GM19023 (cell line): ENCODE measurements around the gene GPATCH2L.

Experiments used
- ATAC-seq: cut with Tn5 transposase; IDR thresholded peaks from one replicate; pipeline ENCODE4 v1.9.1; 2021; ENCODE audit warnings: mild to moderate bottlenecking, moderate library complexity; ENCODE audit not compliant: unreplicated experiment

The GPATCH2L gene

DNA sequence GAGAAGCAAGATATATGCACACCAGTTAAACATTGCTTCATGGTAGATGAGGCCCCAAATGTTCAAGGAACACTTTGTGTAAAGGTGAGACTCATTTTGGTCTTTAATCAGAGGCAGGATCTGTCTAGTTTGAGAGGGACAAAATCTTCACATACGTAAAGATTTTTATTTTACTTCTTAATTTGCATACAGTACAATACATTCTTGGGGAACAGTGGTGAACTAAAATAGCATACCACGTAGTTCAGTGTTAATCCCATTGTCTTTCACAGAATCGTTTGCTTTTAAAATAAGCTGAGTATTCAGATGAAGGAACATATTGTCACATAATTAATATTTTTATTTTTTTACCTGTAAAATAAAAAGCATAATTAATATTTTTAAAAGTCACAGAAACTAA lies 43.3 kb downstream of the GPATCH2L start:
- ATAC-seq: no peak

DNA sequence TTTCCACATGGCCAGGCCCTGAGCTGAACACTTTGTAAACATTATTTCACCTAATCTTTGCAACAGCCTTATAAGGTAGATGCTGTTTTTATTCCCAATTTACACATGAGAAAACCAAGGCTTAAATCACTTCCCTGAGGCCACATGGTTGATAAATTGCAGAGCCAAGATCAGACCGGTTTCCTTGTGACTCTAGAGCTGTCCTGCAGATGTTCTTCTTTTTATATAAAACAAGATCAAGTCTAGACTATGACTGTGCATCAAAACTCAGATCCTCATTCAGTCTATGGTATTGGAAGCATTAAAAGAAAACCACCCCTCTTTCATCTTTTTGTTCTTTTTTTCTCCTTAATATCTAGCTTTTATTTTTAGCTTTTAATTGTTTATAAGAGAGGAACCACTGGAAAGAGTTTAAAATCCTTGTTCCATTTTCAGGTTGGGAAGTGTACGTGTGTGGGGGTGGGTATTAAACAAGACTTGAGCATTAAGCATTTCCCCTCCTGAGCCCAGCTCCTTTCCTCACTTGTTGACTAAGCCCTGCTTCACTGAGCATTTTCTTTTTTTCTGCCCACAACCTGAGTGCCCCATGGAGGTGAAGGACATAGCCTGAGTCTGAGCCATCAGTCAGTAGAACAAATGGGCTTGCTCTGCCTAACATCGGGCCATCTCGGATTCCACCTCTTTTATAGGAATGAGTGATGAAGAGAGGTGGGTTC lies 45.4 kb downstream of the GPATCH2L start:
- ATAC-seq: no peak

DNA sequence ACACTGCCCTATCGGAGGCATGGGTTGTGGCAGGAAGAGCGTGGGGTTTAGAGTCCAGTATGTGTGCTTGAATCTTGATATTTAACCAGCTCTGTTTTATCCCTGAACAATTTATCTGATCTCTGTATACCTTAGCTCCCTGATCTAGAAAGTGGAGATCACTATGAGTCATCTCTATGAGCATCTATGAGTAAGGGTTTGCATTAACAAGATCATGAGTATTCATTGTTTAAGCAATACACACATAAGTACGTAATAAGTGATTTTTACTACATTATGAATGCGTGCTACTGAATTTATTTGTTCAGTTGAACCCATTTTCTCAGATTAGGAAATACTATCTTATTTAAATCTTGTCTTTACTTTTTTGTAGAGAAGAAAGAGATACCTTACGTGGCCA lies 49.4 kb downstream of the GPATCH2L start:
- no peak for ATAC-seq

DNA sequence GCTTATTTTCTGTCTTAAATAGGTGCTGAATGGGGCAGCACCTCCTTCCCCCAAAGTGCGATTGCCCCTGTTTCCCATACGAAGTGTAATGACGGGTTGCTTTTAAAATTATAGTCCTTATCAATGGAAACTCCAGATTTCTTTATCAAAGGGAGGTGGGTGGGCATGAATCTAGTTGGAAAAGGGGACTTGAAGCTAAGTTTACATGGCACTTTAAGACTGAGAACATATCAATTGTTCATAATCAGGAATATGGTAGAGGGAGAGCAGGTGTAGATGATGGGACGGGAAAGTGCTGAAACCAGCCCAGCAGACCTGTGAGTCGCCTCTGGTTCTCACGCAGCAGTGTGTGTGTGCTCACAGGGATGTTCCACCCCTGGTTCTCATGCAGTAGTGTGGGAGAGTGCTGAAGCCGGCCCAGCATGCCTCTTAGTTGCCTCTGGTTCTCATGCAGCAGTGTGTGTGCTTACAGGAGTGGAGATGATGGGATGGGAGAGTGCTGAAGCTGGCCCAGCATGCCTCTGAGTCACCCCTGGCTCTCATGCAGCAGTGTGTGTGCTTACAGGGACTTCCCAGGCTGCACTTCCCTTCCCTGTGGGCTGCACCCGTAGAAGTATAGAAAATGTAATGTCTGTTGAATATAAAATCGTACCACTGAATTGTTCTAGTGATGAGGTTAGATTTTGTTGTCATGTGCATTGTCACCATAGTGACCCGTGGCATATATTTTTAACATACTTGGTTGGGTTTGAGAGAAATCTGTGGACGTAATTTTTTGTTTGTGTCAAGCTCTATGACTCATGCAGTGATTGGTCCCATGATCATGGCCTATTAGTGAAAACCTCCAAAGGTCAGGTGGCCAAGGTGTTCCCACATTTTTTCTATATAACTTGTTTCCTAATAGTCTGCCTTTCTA lies 51.6 kb downstream of the GPATCH2L start:
- peak; percentile 80 for ATAC-seq

DNA sequence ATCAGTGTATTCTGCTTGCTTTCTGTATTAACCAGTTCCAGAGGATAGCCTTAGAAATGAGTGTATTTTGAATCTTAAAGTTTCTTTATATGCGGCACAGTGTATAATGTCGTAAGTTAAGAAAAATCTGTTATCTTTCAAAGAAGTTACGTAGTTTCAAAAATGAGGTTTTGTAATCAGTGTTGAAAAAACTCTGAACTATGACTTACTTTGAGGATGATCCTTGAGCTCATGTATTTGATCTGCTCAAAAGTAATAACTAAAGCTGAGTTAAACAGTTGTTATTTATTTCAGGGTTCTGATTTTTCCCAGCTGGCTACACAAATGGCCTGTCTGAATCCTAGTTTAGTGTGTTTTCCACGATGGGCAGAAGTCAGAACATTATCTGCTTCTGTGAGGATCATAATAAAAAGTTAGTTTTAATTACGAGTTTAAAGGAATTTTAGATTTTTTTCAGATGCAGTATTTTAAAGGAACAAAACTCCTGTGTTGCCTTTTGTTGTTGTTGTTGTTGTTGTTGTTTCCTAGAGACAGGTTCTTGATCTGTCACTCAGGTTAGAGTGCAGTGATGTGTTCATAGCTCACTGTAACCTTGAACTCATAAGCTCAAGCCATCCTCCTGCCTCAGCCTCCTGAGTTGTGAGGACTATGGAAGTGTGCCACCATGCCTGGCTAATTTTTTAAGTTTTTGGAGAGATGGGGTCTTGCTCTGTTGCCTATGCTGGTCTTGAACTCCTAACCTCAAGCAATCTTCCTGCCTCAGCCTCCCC lies 52.9 kb downstream of the GPATCH2L start:
- ATAC-seq: no peak

DNA sequence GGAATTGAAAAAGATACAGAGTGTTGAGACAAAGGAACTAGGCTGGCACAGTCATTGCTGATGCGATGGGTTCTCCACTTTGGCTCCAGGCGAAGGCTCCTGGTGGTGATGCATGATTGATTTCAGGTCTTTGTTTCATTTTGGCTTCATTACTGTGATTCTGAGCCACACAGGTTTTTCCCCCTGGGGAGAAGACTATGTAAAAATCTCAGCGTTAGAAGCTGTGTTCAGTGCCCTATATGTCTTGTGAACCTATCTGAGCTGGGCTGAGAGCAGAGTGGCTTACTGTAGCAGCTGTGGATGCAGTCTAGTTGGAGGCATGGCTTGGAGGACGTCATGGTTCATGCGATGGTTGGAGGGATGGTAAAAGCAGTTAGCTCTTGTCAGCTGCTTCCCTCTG lies 54.0 kb downstream of the GPATCH2L start:
- no peak for ATAC-seq

DNA sequence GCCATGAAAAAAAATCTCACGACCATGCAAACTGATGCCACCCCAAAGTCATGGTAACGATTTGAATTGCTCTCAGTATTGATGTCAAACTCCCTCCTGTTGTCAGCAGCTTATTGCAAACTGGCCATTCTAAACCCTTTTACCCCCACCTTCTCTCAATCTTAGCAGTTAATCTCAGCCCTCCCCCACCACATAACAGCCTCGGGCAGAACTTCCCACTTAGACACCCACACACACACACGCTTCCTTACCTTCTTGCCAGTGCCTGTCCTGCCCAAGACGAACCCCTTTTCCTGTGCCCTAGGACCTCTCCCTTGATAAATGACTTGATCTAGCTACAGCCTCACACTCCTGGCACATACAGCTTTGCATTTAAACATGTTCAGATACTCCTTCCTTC lies 56.6 kb downstream of the GPATCH2L start:
- ATAC-seq: no peak

DNA sequence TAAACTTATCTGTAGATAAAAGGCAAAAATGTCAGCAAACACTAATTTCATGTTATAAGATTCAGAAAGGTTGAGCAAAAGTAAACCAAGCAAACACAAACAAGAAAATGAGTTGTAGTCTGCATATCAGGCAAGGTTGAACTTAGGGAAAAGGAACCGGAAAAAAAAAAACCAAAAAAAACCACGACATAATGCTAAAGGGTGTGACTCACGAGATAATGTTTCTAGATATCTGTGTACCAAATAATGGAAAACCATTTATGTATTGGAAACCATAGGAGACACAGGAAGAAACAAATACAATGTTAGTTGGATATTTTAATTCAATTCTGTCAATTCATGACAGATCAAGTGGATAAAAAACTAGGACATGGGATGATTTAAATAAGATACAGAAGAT lies 60.5 kb downstream of the GPATCH2L start:
- no peak for ATAC-seq

DNA sequence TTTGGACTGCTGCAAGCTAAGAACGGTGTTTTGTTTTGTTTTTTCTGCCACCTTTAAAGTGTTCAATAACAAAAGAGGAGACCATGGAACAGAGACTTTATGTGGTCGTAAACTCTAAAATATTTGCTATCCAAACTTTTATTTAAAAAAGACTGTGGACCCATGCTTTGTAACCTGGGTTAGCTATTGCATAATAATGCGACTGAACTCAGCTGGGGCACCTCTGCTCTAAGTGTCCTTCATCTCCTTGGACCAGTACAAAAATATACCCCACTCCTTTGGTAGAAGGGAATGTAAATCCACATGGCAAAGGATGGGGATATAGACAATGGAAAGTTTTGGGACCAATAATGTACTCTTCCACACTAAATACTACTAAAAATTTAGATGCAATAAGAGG lies 65.5 kb downstream of the GPATCH2L start:
- no peak for ATAC-seq

DNA sequence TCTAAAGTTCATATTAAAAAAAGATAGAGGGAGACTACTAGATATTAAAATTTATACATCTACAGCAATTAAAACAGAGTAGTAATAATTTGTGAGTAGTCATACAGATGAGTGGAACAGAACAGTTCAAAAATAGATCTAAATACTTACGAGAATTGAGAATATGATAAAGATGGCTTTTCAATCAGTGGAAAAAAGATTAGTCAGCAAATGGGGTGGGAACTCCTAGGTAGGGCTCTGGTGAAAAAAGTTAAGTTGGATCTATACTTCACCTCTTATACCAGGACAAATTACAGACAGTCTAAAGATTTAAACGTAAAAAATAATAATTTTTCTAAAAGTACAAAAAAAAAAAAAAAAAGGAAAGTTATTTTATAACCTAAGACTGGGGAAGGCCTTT lies 66.9 kb downstream of the GPATCH2L start:
- no peak for ATAC-seq

DNA sequence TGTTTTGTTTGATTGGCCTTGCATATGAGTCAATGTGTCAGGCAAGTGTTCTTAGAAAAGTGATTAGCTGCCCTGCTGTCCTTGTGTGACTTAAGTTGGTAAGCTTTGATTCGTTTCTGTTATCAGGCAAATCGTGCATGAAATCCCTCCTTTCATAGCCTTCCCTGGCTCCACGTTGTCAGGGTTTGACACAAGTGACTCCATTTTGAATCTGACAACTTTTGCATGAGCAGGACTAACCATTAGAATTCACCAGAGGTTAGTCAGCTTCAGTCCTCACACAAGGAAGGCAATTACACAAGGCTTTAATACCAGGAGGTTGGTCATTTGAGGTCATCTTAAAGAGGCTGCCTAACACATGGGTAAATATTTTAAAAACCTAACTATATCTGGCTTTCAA lies 68.2 kb downstream of the GPATCH2L start:
- no peak for ATAC-seq

DNA sequence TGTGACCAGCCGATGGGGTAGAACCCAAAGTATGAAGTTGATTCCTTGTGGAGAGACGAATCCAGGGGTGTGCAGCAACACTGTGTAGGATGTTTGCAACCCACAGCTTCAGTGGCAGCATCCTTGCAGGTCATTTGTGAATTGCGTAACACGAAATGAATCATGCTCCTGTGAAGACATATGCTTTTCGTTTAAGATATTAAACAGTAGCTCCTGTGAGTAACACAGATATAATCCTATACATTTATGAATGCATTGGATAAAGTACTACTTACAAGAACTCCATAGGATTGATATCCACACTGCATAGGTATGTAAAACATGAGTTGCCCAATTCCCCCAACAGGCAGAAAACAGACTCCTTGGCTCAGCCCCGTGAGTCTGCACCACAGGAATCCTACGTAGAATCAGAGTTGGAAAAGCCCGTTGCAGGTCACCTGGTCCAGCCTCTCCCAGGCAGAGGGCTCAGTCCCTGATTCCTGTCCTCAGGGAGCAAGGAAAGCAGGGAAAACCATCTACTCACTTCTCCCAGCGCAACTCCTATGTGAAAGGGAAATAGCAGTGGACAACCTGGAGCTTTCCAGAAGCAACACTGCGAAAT lies 75.8 kb downstream of the GPATCH2L start:
- no peak for ATAC-seq

DNA sequence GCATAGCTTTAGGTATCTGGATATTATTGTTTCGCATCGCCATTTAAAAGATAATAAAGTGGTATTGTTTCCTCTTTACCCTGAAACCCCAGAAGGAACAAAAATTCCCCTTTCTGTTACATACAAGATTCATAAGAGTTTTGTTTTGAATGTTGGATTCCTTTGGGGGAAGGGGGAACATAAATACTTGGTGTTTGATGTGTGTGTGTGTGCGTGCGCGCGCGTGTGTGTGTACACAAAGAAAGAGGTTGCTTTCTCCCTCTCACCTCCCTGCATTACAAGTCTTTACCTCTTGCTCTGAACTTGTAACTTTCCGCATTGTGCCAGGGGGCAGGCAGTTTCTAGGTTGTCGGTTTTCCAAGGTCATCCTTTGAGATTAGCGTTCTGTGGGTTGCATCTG lies 76.4 kb downstream of the GPATCH2L start:
- no peak for ATAC-seq

DNA sequence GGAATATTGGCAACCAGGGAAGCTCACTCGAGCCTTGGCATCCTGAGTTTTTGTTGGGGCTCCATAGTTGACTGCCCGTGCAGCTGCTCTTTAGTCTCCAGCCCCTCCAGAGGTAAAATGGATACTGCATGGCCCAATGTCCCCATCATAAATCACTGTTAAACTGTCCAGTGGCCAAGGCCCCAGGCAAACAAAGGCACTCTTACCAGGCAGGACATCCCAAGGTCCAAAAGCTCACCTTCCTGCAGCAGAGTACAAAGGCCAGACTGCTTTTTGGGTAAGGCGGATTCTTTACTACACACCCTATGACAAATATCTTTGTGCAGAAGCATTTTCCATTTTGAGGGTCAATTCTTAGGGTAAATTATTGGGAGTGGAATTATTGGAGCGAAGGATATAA lies 81.1 kb downstream of the GPATCH2L start:
- ATAC-seq: no peak

DNA sequence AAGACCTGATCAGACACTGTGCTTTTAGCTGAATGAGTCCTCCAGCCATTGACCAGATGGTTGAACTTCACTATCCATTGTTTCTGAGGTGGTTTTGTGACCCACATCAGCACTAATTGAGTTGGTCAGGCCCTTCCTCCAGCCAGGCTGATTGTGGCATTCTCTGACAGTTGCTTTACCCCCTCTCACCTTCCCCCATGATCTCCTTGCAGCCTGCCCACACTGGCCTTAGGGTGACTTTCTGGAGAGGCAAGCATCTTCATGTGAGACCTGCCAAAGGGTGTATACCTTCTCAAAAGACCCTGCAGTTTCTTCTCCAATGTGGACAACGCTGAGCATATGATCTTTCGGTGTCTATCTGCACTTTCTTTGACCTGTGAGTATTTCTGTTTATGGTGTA lies 83.9 kb downstream of the GPATCH2L start:
- peak; percentile 16 for ATAC-seq

DNA sequence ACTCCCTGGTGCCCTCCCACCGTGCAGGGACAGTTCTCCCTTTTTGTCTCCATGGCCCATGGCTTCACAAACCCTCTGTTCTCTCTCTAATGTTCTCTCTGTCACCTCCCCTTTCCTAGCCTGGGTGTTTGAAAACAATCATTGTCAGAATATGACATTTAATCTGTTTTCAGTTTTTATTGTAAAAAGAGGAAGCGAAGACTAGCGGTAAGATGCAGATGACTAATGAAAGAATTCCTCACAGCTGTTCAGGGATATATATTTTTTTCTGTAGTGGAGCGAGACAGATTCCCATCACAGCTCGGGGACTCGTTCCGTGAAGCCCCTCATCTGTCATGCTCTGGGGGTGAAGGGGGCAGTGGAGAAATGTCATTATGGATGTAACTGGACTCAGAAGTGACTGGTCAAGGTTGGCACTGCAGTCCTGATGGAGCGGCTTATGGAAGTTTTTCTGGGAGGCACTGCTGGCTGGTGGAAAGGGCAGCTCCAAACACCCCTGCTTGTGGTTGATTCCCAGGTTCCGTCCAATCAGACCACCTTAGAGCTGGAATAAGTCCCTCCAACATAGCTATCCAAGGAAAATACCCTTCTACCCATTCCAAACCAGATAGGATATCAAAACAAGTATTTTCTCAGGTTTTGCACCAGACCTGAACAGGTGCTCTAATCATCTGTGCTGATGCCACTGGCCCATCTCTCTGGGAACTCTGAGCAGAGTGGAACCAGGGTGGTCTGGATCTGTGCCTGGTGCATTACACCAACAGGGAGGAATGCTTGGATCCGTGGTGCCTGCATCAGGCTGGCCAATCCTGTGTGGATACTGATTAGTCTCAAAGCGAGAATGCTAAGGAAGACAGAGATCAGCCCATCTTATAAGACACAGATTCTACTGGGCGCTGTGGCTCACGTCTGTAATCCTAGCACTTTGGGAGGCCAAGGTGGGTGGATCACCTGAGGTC lies 84.7 kb downstream of the GPATCH2L start:
- peak; percentile 83 for ATAC-seq

DNA sequence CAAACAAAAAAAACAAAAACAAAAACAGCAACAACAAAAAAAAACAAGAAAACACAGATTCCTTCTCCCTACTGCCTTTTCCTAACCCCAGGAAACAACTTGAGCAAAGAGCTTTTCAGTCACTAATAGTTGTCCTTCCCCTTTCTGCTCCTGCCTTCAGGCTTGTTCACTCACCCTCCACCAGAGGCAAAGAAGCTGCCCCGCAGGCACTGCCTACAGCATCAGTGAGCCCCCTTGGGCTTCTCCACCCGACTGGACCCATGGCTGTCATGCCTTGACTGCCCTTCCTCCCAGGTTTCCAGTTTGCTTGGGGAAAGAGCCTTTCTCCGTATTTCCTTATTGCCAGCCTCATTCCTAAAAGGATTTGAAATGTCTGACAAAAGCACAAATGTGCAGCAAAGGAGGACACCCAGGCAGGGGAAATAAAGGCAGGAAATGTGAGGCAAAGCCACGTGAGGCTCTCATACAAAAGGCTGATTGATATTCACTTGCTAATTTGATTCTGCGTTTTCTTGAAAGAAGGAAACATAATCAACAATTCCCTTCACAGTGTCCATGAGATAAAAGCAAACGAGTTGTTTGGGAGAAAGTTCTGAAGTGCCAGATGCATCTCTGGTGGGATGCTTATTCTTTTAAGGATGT lies 85.7 kb downstream of the GPATCH2L start:
- no peak for ATAC-seq

DNA sequence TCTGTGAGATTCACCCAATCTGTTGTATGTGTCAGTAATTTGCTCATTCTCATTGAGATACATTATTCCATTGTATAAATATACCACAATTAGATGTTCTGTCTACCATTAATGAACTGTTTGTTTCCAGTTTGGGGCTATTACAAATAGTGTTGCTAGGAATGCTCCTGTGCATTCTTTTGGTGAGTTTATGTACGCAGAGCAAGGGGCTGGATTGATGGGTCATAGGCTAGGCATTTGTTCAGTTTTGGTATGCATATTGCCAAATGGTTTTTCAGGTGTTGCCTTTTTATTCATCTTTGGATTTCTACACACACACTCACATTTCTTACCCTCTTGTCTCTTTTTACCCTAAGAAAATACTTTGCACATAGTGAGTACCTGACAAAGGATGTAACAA lies 93.4 kb downstream of the GPATCH2L start:
- ATAC-seq: no peak

DNA sequence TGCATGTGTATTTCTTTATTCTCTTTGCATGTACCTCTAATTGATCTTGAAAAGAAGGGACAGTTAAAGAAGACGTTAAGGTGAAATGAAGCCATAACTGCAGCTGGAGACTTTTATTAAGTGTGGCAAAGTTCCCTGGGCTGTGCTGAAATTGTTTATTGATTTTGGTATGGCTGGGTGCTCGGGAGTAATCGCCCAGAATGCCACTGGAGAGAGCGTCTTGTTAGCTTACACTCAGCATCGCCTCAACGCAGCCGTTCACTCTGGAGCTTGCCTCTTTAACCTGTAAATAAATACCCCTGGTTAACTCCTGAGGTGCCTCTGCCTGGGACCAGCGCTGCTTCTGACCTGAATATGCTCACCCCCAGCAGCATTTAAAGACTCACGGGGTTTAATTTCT lies 98.6 kb downstream of the GPATCH2L start:
- ATAC-seq: no peak

DNA sequence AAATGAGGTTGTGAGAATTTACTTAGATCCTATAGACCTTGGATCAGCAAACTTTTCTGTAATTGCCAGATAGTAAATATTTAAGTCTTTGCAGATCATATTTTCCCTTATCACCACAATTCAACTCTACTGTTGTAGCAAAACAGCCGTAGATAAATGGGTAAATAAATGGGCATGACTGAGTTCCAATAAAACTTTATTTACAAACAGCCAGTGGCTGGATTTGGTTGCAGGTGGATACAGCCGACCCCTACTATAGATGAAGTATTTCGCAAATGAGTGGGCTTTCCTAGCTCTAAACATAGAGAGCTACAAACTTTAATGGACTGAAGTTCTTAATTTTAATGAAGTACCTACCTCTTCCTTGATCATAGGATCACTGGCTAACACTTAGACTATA lies 100.7 kb downstream of the GPATCH2L start:
- ATAC-seq: no peak
